GM12878 (cell line): ENCODE measurements around the gene SRSF11. TPM values are rescaled to one million over a fixed set of nuclear protein-coding genes. Genes with fewer than 3 reads are reported as not detected.

Experiments used
- BRCA1 ChIP-seq: IDR thresholded peaks from 2 replicates; pipeline ENCODE4 v1.6.1; 2011; ENCODE audit warnings: low read depth, low read length, improper control_type of control experiment
- CBFB ChIP-seq: IDR thresholded peaks from 2 replicates; pipeline ENCODE4 v1.6.1; 2016; ENCODE audit warnings: antibody characterized with exemption, low read depth
- KAT2A ChIP-seq: conservative IDR thresholded peaks from 2 replicates; pipeline ENCODE4 v1.6.1; 2011; ENCODE audit warnings: low read depth, low read length; ENCODE audit not compliant: control insufficient read depth
- MTA2 ChIP-seq: fragments of 450-650 bp; IDR thresholded peaks from 2 replicates; pipeline ENCODE4 v1.6.1; 2016; ENCODE audit warnings: low read depth, mild to moderate bottlenecking, moderate library complexity
- NFYB ChIP-seq: IDR thresholded peaks from 2 replicates; pipeline ENCODE4 v1.6.1; 2011; ENCODE audit warnings: low read depth, mild to moderate bottlenecking, low read length, improper control_type of control experiment, moderate library complexity; ENCODE audit not compliant: insufficient read depth
- NR2C2 ChIP-seq: IDR thresholded peaks from 2 replicates; pipeline ENCODE4 v1.6.1; 2011; ENCODE audit warnings: borderline replicate concordance, low read depth; ENCODE audit not compliant: control insufficient read depth, insufficient read length
- NR2F1 ChIP-seq: fragments of 450-650 bp; conservative IDR thresholded peaks from 2 replicates; pipeline ENCODE4 v1.6.1; 2017; ENCODE audit warnings: mild to moderate bottlenecking
- PML ChIP-seq: IDR thresholded peaks from 2 replicates; pipeline ENCODE4 v1.6.1; 2012; ENCODE audit warnings: low read length, inconsistent platforms
- SIX5 ChIP-seq: IDR thresholded peaks from 2 replicates; pipeline ENCODE4 v1.6.1; 2011; ENCODE audit warnings: mild to moderate bottlenecking, low read depth, low read length, moderate library complexity; ENCODE audit not compliant: severe bottlenecking
- SMAD5 ChIP-seq: IDR thresholded peaks from 2 replicates; pipeline ENCODE4 v1.6.1; 2016; ENCODE audit warnings: antibody characterized with exemption, low read depth
- TCF3 ChIP-seq: IDR thresholded peaks from 2 replicates; pipeline ENCODE4 v1.6.1; 2012; ENCODE audit warnings: low read depth, mild to moderate bottlenecking, low read length, borderline replicate concordance; ENCODE audit not compliant: insufficient read depth
- WRNIP1 ChIP-seq: IDR thresholded peaks from 2 replicates; pipeline ENCODE4 v1.6.1; 2011; ENCODE audit warnings: low read depth, low read length, improper control_type of control experiment, borderline replicate concordance
- ZBED1 ChIP-seq: IDR thresholded peaks from 2 replicates; pipeline ENCODE4 v1.6.1; 2016; ENCODE audit warnings: borderline replicate concordance
- ZSCAN29 ChIP-seq: fragments of 450-650 bp; IDR thresholded peaks from 2 replicates; pipeline ENCODE4 v1.6.1; 2017; ENCODE audit warnings: mild to moderate bottlenecking, moderate library complexity
- polyA plus RNA-seq, 11 experiments: library from polyadenylated mRNA; depleted of rRNA in 4 of 11; unstranded in 6 of 11; stranded (reverse) in 5 of 11; fragments of >200 nt; fragmentation: Nextera tagmentation in 4 of 11; fragmentation: Illumina TruSeq in 1 of 11; extraction: Ambion mirVana in 4 of 11; extraction: Trizol in 1 of 11; gene quantifications; 1 replicate in 1 of 11; 2 replicates in 10 of 11; pipeline versions ENCODE4 v1.2.1 to v1.2.3, GENCODE V29; 2011 to 2016; ENCODE audit warnings: inconsistent platforms in 2 of 11, missing spikeins in 2 of 11, low read depth in 1 of 11
- total RNA-seq, 4 experiments: library from RNA; depleted of rRNA in 3 of 4; stranded (reverse); fragments of >200 nt in 3 of 4; fragmentation: Illumina TruSeq in 1 of 4; extraction: Trizol in 1 of 4; gene quantifications; 2 replicates each; pipeline versions ENCODE4 v1.2.1 to v1.2.3, GENCODE V29; 2013 to 2021
- TF ChIP-seq, protein P1 (sequence below): fragments of 450-650 bp; IDR thresholded peaks from 2 replicates; pipeline ENCODE4 v1.6.1; 2017; ENCODE audit warnings: mild to moderate bottlenecking, moderate library complexity
- TF ChIP-seq, protein P2 (sequence below): fragments of 450-650 bp; IDR thresholded peaks from 2 replicates; pipeline ENCODE4 v1.6.1; 2017; ENCODE audit warnings: borderline replicate concordance

The SRSF11 gene
- total and polyA plus RNA-seq, 10 of the 15 experiments (the other 5 are each of a cell fraction or from before 2014, with no cell fraction given): 83.0 to 424 (median 207) TPM

DNA sequence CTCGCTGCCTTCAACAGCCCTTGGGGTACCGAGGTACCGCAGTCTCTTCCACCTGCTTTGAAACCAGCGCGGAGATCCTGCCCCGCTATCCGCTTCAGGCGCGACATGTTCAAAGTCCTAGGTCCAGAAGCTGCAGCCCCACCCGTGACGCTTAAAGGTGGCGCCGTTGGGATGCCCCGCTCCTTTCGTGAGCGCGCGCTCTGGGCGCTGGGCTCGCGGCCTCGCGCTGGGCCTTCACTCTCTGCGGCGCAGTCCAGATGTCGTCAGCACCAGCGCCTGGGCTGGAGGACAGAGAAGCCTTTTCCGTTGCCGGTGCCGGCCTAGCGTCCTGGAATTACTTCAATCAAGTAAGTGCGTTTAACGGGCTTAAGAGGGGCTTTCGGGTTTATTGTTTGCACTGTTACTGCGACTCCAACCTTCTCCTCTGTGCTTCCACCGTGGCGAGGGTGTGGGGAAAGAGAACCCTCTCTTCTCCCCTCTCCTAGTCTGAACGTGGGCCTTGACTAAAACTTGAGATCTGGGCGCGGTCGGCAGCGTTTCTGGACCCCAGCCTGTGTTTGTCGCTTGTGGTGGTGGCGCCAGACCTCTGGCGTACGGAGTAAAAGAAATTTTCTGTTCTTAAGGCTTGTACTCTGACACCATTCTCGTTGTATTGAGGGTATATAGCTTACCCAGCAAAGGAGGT lies 15.6 kb upstream of the SRSF11 start, which contains the start of gene LRRC40 (continued):
- TF ChIP-seq, protein P1, sequence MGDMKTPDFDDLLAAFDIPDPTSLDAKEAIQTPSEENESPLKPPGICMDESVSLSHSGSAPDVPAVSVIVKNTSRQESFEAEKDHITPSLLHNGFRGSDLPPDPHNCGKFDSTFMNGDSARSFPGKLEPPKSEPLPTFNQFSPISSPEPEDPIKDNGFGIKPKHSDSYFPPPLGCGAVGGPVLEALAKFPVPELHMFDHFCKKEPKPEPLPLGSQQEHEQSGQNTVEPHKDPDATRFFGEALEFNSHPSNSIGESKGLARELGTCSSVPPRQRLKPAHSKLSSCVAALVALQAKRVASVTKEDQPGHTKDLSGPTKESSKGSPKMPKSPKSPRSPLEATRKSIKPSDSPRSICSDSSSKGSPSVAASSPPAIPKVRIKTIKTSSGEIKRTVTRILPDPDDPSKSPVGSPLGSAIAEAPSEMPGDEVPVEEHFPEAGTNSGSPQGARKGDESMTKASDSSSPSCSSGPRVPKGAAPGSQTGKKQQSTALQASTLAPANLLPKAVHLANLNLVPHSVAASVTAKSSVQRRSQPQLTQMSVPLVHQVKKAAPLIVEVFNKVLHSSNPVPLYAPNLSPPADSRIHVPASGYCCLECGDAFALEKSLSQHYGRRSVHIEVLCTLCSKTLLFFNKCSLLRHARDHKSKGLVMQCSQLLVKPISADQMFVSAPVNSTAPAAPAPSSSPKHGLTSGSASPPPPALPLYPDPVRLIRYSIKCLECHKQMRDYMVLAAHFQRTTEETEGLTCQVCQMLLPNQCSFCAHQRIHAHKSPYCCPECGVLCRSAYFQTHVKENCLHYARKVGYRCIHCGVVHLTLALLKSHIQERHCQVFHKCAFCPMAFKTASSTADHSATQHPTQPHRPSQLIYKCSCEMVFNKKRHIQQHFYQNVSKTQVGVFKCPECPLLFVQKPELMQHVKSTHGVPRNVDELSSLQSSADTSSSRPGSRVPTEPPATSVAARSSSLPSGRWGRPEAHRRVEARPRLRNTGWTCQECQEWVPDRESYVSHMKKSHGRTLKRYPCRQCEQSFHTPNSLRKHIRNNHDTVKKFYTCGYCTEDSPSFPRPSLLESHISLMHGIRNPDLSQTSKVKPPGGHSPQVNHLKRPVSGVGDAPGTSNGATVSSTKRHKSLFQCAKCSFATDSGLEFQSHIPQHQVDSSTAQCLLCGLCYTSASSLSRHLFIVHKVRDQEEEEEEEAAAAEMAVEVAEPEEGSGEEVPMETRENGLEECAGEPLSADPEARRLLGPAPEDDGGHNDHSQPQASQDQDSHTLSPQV: no peak
- TF ChIP-seq MTA2 (0 out of 2 replicates have a peak, but pooled peaks have one; percentile 9), BRCA1 (no peak), PML (peak; percentile 80), NR2F1 (no peak), SMAD5 (peak; percentile 76; the same call in 1 of the 2 replicates), ZBED1 (no peak; the same call in 1 of the 2 replicates), SIX5 (peak; percentile 72), NFYB (0 out of 2 replicates have a peak, but pooled peaks have one; percentile 34), TCF3 (0 out of 2 replicates have a peak, but pooled peaks have one; percentile 8), WRNIP1 (no peak), NR2C2 (no peak), CBFB (peak; percentile 89), ZSCAN29 (no peak), KAT2A (no peak)
- TF ChIP-seq, protein P2, sequence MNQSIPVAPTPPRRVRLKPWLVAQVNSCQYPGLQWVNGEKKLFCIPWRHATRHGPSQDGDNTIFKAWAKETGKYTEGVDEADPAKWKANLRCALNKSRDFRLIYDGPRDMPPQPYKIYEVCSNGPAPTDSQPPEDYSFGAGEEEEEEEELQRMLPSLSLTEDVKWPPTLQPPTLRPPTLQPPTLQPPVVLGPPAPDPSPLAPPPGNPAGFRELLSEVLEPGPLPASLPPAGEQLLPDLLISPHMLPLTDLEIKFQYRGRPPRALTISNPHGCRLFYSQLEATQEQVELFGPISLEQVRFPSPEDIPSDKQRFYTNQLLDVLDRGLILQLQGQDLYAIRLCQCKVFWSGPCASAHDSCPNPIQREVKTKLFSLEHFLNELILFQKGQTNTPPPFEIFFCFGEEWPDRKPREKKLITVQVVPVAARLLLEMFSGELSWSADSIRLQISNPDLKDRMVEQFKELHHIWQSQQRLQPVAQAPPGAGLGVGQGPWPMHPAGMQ: peak; percentile 83
